PC-9 (cell line): ENCODE results near the gene TTLL5.

Source experiments
- EZH2 ChIP-seq: fragments of 200-600 bp; sonication (generic); IDR thresholded peaks from 2 replicates; pipeline ENCODE4 v1.8.0; 2017; ENCODE audit warnings: antibody characterized with exemption, low read depth
- TF ChIP-seq, protein P1 (sequence below): fragments of 200-600 bp; sonication (generic); conservative IDR thresholded peaks from 2 replicates; pipeline ENCODE4 v1.6.1; 2017; ENCODE audit warnings: mixed run types, antibody characterized with exemption, mild to moderate bottlenecking, moderate library complexity

DNA sequence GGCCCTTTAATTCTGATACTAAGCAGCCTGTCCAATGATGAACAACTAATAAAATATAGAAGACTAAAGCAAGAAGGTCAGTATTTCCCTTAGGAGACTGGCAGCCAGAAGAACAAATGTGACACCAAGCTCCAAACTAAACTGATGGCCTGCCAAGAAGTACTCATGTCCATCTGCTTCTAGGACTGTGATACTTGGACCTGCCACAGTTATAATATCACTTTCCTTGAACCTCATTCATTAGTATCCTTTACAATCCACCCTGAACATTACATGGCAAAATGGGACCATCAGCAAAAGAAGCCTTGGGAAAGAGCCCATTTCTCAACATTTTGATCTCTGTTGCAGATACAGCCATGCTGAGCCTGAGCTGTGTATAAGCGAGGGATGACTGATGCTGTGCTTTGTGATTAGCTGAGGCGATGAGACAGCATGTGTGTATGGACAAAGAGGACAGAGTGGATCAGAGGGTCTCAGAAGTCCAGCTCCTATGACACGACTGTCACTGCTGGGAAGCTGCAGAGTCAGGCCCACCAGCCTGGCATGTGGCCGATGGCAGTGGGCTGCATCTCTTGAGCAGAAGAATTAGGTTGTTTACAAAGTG is 246.8 kb downstream of the TTLL5 start:
- TF ChIP-seq EZH2: no peak
- TF ChIP-seq, protein P1, sequence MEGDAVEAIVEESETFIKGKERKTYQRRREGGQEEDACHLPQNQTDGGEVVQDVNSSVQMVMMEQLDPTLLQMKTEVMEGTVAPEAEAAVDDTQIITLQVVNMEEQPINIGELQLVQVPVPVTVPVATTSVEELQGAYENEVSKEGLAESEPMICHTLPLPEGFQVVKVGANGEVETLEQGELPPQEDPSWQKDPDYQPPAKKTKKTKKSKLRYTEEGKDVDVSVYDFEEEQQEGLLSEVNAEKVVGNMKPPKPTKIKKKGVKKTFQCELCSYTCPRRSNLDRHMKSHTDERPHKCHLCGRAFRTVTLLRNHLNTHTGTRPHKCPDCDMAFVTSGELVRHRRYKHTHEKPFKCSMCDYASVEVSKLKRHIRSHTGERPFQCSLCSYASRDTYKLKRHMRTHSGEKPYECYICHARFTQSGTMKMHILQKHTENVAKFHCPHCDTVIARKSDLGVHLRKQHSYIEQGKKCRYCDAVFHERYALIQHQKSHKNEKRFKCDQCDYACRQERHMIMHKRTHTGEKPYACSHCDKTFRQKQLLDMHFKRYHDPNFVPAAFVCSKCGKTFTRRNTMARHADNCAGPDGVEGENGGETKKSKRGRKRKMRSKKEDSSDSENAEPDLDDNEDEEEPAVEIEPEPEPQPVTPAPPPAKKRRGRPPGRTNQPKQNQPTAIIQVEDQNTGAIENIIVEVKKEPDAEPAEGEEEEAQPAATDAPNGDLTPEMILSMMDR: no peak
